ENCODE results near the gene PCDHA2.
"Not testable (repeated sequence)": the region's sequence is repeated elsewhere in the genome, so short reads cannot be mapped to it uniquely, and the experiment has no call there.

GRCh38 chr5:140787849-140788504 is 6.7 kb upstream of the PCDHA2 start:
- not testable (repeated sequence) for TF ChIP-seq CTCF (conservative IDR thresholded peaks at IDR 0.05); ZFX (IDR thresholded peaks at IDR 0.05)
